Lower lobe of right lung (tissue), 2 donors: ENCODE measurements around the gene PCDHGA7. TPM values are rescaled to one million over a fixed set of nuclear protein-coding genes. Genes with fewer than 3 reads are reported as not detected.
"Not testable (repeated sequence)": the region's sequence is repeated elsewhere in the genome, so short reads cannot be mapped to it uniquely, and the experiment has no call there.

Source experiments
- ATAC-seq, 2 donors: fragments of 200-7000 bp; cut with Tn5 transposase; one replicate each; pipeline ENCODE4 v1.9.1; 2020 to 2022; ENCODE audit warnings: mild to moderate bottlenecking in 2 of 2, moderate library complexity in 2 of 2
- DNase-seq: peaks from one replicate; pipeline ENCODE4 v3.0.0-alpha.2; 2020
- H3K27ac ChIP-seq: fragments of 200-600 bp; one replicate; pipeline ENCODE4 v1.8.0; 2022
- H3K27me3 ChIP-seq: fragments of 200-600 bp; one replicate; pipeline ENCODE4 v1.8.0; 2022; ENCODE audit warnings: low read depth
- H3K36me3 ChIP-seq: fragments of 200-600 bp; one replicate; pipeline ENCODE4 v1.8.0; 2022; ENCODE audit warnings: mild to moderate bottlenecking
- H3K4me1 ChIP-seq: fragments of 200-600 bp; one replicate; pipeline ENCODE4 v1.8.0; 2022
- H3K4me3 ChIP-seq: fragments of 200-600 bp; one replicate; pipeline ENCODE4 v1.8.0; 2022; ENCODE audit warnings: mild to moderate bottlenecking
- H3K9me3 ChIP-seq: fragments of 200-600 bp; one replicate; pipeline ENCODE4 v1.8.0; 2022
- intact Hi-C: fragments of 100-400 bp; cut with DNase I; formaldehyde crosslinking; loops from one replicate; pipeline ENCODE4 v1.11.0; 2022
- total RNA-seq: library from RNA; stranded (reverse); fragmentation: NEBNext Ultra II Directional; extraction: Animal tissue kit (Norgen Biotek cat#: 25700); gene quantifications from one replicate; pipeline ENCODE4 v1.2.1, GENCODE V29; 2021
- TF ChIP-seq, protein P1 (sequence below): fragments of 200-600 bp; IDR thresholded peaks from one replicate; pipeline ENCODE4 v1.8.0; 2022; ENCODE audit warnings: antibody characterized with exemption, mild to moderate bottlenecking
- donor health status: DM: no; HTN: yes; CAD: no; lungs with severe emphysema.

Gene PCDHGA7
- total RNA-seq, 1 donor from 2014 or later: 1.9 TPM

DNA sequence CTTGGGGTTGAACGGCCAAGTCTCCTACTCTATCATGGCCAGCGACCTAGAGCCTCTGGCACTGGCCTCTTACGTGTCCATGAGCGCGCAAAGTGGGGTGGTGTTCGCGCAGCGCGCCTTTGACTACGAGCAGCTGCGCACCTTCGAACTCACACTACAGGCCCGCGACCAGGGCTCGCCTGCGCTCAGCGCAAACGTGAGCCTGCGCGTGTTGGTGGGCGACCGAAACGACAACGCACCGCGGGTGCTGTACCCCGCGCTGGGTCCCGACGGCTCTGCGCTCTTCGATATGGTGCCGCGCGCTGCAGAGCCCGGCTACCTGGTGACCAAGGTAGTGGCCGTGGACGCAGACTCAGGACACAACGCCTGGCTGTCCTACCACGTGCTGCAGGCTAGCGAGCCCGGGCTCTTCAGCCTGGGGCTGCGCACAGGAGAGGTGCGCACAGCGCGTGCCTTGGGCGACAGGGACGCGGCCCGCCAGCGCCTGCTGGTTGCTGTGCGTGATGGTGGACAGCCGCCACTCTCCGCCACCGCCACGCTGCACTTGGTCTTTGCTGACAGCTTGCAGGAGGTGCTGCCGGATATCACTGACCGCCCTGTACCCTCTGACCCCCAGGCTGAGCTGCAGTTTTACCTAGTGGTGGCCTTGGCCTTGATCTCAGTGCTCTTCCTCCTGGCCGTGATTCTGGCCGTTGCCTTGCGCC is 17.2 kb downstream of the PCDHGA7 start:
- peaks cover 40% of the 10 kb centered on the region for H3K27me3 ChIP-seq
- TF ChIP-seq, protein P1, sequence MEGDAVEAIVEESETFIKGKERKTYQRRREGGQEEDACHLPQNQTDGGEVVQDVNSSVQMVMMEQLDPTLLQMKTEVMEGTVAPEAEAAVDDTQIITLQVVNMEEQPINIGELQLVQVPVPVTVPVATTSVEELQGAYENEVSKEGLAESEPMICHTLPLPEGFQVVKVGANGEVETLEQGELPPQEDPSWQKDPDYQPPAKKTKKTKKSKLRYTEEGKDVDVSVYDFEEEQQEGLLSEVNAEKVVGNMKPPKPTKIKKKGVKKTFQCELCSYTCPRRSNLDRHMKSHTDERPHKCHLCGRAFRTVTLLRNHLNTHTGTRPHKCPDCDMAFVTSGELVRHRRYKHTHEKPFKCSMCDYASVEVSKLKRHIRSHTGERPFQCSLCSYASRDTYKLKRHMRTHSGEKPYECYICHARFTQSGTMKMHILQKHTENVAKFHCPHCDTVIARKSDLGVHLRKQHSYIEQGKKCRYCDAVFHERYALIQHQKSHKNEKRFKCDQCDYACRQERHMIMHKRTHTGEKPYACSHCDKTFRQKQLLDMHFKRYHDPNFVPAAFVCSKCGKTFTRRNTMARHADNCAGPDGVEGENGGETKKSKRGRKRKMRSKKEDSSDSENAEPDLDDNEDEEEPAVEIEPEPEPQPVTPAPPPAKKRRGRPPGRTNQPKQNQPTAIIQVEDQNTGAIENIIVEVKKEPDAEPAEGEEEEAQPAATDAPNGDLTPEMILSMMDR: no peak
- no peak overlapping the region for H3K4me3 ChIP-seq
- intact Hi-C loops: no loop called here
- H3K9me3 ChIP-seq: peaks cover 63% of the 10 kb centered on the region
- no peaks in the 10 kb centered on the region for H3K4me1 ChIP-seq
- ATAC-seq (no peak), DNase-seq (no peak)
- H3K36me3 ChIP-seq: no peaks in the 10 kb centered on the region
- H3K27ac ChIP-seq: no peak overlapping the region

DNA sequence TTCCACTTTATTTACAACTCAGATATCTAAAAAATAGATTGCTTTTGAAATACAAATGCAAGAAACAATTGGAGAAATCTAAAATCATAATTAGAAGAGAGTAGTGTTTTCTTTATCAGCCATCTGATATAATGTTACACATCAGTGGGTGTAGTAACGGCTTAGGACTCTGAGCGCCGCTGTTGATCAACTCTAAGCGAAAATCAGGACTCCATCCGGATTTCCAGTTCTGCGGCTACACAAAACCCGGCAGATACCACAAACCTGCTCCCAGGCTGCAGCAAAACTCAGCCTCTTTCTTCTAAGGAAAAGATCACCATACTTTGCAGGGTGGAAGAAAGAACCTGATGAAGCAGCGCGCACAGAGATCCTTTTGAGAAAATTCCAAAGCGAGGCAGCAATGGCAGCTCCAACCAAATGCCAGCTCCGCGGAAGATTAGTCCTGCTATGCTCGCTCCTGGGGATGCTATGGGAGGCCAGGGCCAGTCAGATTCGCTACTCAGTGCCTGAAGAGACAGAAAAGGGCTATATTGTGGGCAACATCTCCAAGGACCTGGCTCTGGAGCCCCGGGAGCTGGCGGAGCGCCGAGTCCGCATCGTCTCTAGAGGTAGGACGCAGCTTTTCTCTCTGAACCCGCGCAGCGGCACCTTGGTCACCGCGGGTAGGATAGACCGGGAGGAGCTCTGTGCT is 20.2 kb downstream of the PCDHGA7 start, which contains the start of gene PCDHGA9:
PCDHGA9 (plus strand) TSS at position 226 of the 691 bp plus-strand sequence; CDS start at position 401, 175 bp downstream.
- Histone ChIP-seq H3K4me1 (no peaks in the 10 kb centered on the region), H3K4me3 (peak within 1 kb of the TSS; percentile 32), H3K27ac (no peak within 1 kb of the TSS), H3K27me3 (peaks cover 20% of the 10 kb centered on the region), H3K9me3 (peaks cover 49% of the 10 kb centered on the region), H3K36me3 (no peaks in the 10 kb centered on the region)
- DNase-seq (no peak), ATAC-seq (peak in 1 of 2 donors; percentile 47)
- intact Hi-C loops: no loop called here
- TF ChIP-seq, protein P1: peak; percentile 33

DNA sequence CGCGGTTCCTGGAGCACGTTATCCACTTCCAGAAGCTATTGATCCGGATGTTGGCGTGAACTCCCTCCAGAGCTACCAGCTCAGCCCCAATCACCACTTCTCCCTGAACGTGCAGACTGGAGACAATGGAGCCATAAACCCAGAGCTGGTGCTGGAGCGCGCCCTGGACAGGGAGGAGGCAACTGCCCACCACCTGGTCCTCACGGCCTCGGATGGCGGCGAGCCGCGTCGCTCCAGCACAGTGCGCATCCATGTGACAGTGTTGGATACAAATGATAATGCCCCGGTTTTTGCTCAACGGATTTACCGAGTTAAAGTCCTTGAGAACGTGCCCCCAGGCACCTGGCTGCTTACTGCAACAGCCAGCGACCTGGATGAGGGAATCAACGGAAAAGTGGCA is 20.8 kb downstream of the PCDHGA7 start:
- no peaks in the 10 kb centered on the region for H3K4me1 ChIP-seq
- intact Hi-C loops: no loop called here
- H3K27ac ChIP-seq: no peak overlapping the region
- H3K36me3 ChIP-seq: no peaks in the 10 kb centered on the region
- TF ChIP-seq, protein P1: no peak
- peak overlapping the region; percentile 32 for H3K4me3 ChIP-seq
- ATAC-seq: no peak
- H3K9me3 ChIP-seq: peaks cover 54% of the 10 kb centered on the region
- peaks cover 20% of the 10 kb centered on the region for H3K27me3 ChIP-seq
- DNase-seq: no peak

DNA sequence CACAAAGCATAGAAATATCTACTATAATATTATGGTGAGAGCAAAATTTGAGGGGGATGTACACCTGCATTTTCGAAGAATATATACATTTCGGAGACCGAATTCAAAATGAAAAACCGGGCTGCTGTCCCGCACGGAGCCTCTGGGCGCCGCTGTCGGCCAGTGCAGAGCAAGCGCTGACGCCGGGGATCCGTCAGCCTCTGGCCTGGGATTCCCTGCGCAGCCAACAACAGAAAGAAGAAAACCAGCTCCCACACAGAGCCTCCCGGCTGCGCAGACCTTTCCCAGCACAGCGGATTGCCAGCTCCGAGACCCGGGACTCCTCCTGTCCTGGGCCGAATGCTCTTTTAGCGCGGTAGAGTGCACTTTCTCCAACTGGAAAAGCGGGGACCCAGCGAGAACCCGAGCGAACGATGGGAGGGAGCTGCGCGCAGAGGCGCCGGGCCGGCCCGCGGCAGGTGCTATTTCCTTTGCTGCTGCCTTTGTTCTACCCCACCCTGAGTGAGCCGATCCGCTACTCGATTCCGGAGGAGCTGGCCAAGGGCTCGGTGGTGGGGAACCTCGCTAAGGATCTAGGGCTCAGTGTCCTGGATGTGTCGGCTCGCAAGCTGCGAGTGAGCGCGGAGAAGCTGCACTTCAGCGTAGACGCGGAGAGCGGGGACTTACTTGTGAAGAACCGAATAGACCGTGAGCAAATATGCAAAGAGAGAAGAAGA is 25.4 kb downstream of the PCDHGA7 start, which contains the start of gene PCDHGB6:
PCDHGB6 (plus strand) TSS at position 232 of the 716 bp plus-strand sequence; CDS start at position 414, 182 bp downstream.
- peak within 1 kb of the TSS; percentile 44 for H3K4me3 ChIP-seq
- peak; percentile 84 to 90 for ATAC-seq
- intact Hi-C loops, H3K36me3 ChIP-seq, H3K27ac ChIP-seq, H3K4me1 ChIP-seq: not testable (repeated sequence)
- DNase-seq: peak; percentile 76
- peaks cover 65% of the 10 kb centered on the region for H3K9me3 ChIP-seq
- peaks cover 16% of the 10 kb centered on the region for H3K27me3 ChIP-seq
- TF ChIP-seq, protein P1: peak; percentile 59

DNA sequence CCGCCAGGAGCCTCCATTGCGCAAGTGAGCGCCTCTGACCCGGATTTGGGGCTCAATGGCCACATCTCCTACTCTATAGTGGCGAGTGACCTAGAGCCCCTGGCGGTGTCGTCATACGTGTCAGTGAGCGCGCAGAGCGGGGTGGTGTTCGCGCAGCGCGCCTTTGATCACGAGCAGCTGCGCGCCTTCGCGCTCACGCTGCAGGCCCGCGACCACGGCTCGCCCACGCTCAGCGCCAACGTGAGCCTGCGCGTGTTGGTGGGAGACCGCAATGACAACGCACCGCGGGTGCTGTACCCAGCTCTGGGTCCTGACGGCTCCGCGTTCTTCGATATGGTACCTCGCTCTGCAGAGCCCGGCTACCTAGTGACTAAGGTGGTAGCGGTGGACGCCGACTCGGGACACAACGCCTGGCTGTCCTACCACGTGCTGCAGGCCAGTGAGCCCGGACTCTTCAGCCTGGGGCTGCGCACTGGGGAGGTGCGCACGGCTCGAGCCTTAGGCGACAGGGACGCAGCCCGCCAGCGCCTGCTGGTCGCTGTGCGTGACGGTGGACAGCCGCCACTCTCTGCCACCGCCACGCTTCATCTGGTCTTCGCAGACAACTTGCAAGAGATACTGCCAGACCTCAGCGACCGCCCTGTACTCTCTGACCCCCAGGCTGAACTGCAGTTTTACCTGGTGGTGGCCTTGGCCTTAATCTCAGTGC is 27.2 kb downstream of the PCDHGA7 start:
- TF ChIP-seq, protein P1: no peak
- intact Hi-C loops: no loop called here
- DNase-seq: no peak

More for the DNA sequence above, 27.2 kb downstream of the PCDHGA7 start:
- Histone ChIP-seq H3K9me3 (peaks cover 72% of the 10 kb centered on the region), H3K4me1 (peaks cover 3% of the 10 kb centered on the region), H3K36me3 (no peaks in the 10 kb centered on the region), H3K27ac (no peak overlapping the region), H3K4me3 (no peak overlapping the region), H3K27me3 (peaks cover 15% of the 10 kb centered on the region)
- no peak for ATAC-seq
